BJ (cell line): ENCODE results near the gene APOF. TPM values are rescaled to one million over a fixed set of nuclear protein-coding genes. Genes with fewer than 3 reads are reported as not detected.
"Not testable (repeated sequence)": the region's sequence is repeated elsewhere in the genome, so short reads cannot be mapped to it uniquely, and the experiment has no call there.

ENCODE experiments used
- CTCF ChIA-PET: fragments of 350-600 bp; formaldehyde crosslinking; extraction: SDS; loops from one replicate; lab custom pipeline; 2021; ENCODE audit warnings: antibody characterized with exemption, inconsistent platforms; lab: Yijun Ruan, JAX
- POLR2A ChIA-PET: fragments of 300-600 bp; sonication (Branson Sonifier 250); formaldehyde crosslinking; extraction: SDS; loops from one replicate; lab custom pipeline; 2021; ENCODE audit warnings: antibody characterized with exemption; lab: Charles Lee
- DNase-seq: peaks from one replicate; pipeline ENCODE4 v3.0.0-alpha.2; 2011; ENCODE audit warnings: low read depth
- H3K27me3 ChIP-seq: 2 replicates; pipeline ENCODE4 v1.6.0; 2011; ENCODE audit warnings: low read length; ENCODE audit not compliant: control insufficient read depth, insufficient read depth
- H3K36me3 ChIP-seq: 2 replicates; pipeline ENCODE4 v1.5.1; 2011; ENCODE audit warnings: low read length; ENCODE audit not compliant: control insufficient read depth, insufficient read depth
- H3K4me3 ChIP-seq: 2 replicates; pipeline ENCODE4 v1.5.1; 2011; ENCODE audit warnings: low read depth, mild to moderate bottlenecking, control low read depth, low read length
- CTCF ChIP-seq: IDR thresholded peaks from 2 replicates; pipeline ENCODE4 v1.5.1; 2011; ENCODE audit warnings: low read depth, mild to moderate bottlenecking, control low read depth, inconsistent platforms, low read length, moderate library complexity; ENCODE audit not compliant: insufficient read depth
- polyA minus RNA-seq: library from RNA; depleted of rRNA, polyadenylated mRNA; stranded (reverse); fragments of >200 nt; gene quantifications from 2 replicates; pipeline ENCODE4 v1.2.3, GENCODE V29; 2011; rRNA and poly(A)+ RNA removed
- polyA plus RNA-seq: library from polyadenylated mRNA; depleted of rRNA; stranded (reverse); fragments of >200 nt; gene quantifications from 2 replicates; pipeline ENCODE4 v1.2.3, GENCODE V29; 2011; rRNA removed

APOF gene
- polyA plus RNA-seq = not detected in 2 replicates
- 0.14 TPM in 1 of 2 replicates, not detected in the other for polyA minus RNA-seq

GRCh38 chr12:56362130-56363059 lies at the start of gene APOF:
Gene APOF (minus strand): TSS chr12:56362857. CDS start chr12:56362745, 112 bp downstream.
- CTCF ChIA-PET = interaction anchor here (1.0 to 4.1 kb wide), 4 partner anchors 9 to 121 kb away, joined by 3 to 22 read pairs (median 4); partner anchors contain the start of gene PAN2
- POLR2A ChIA-PET = no interaction called here
- DNase-seq = no peak
- Histone ChIP-seq H3K27me3 (no peaks in the 10 kb centered on the region), H3K4me3 (no peak within 1 kb of the TSS), H3K36me3 (no peaks in the 10 kb centered on the region)
- no peak for TF ChIP-seq CTCF

- Histone ChIP-seq H3K36me3 (no peaks in the 10 kb centered on the region), H3K27me3 (no peaks in the 10 kb centered on the region), H3K4me3 (no peak overlapping the region)
- CTCF ChIA-PET = no interaction called here
- DNase-seq = no peak
- TF ChIP-seq CTCF = no peak
- POLR2A ChIA-PET = interaction anchor here (0.7 kb wide), 1 partner anchor 38 kb away, joined by 6 read pairs; no protein-coding TSS in a partner anchor
Observed at GRCh38 chr12:56411781-56412639, 49.4 kb upstream of the APOF start.

- POLR2A ChIA-PET = no interaction called here
- H3K36me3 ChIP-seq = no peaks in the 10 kb centered on the region
Observed at GRCh38 chr12:56410768-56411167, 48.1 kb upstream of the APOF start.

DNA sequence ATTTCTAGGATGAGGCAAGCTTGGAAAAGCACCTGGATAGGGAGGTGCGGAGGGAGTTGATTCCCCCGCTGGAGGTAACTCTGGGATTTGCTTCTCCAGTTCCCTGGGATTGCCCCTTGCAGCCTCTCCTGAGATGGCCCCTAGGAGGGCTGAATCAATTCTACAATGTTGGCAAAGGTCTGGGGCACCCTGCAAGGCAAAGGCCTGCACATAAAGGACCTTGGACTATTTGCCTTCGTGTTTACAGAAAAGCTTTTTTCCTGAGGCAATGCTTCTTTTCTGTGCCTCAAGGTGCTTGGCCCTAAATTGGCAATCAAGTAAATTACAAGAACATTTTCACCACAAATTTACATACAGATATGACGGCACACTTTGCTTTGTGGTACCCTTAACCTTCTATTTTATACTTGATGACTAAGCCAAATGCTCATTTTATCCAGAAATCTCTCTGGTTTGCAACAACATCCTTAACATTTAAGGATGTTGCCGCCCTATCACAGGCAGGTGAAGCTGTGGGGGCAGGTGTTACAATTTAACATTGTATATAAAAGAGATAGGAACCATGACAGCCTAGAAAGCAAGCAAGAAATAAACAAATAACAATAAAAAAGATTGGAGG lies 46.3 kb upstream of the APOF start:
- Histone ChIP-seq H3K27me3 (no peaks in the 10 kb centered on the region), H3K4me3 (no peak overlapping the region), H3K36me3 (no peaks in the 10 kb centered on the region)
- ChIA-PET CTCF (no interaction called here), POLR2A (no interaction called here)
- no peak for TF ChIP-seq CTCF
- no peak for DNase-seq

More at GRCh38 chr12:56410768-56411167, 48.1 kb upstream of the APOF start:
- no peak overlapping the region for H3K4me3 ChIP-seq
- DNase-seq = no peak
- no peaks in the 10 kb centered on the region for H3K27me3 ChIP-seq
- CTCF ChIA-PET = no interaction called here
- TF ChIP-seq CTCF = no peak

- H3K27me3 ChIP-seq, DNase-seq, H3K36me3 ChIP-seq, POLR2A ChIA-PET, H3K4me3 ChIP-seq, CTCF ChIA-PET: not testable (repeated sequence)
Observed at GRCh38 chr12:56404227-56404626, 41.6 kb upstream of the APOF start.

- DNase-seq, H3K4me3 ChIP-seq, H3K36me3 ChIP-seq, POLR2A ChIA-PET, CTCF ChIA-PET, H3K27me3 ChIP-seq: not testable (repeated sequence)
Observed at GRCh38 chr12:56401612-56402011, 39.0 kb upstream of the APOF start.

DNA sequence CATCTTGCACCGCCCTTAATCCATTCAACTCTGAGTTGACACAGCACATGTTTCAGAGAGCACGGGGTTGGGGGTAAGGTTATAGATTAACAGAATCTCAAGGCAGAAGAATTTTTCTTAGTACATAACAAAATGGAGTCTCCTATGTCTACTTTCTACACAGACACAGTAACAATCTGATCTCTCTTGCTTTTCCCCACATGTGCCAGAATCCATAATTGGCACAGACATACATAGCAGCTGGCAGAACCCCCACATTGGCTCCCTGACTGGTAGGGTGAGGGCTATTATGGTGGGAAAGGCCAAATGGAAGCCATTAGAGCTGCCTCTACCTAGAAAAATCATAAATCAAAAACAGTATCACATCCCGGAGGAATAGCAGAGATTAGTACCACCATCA lies 38.5 kb upstream of the APOF start:
- DNase-seq, H3K27me3 ChIP-seq, H3K4me3 ChIP-seq, CTCF ChIA-PET, H3K36me3 ChIP-seq, POLR2A ChIA-PET: not testable (repeated sequence)

DNA sequence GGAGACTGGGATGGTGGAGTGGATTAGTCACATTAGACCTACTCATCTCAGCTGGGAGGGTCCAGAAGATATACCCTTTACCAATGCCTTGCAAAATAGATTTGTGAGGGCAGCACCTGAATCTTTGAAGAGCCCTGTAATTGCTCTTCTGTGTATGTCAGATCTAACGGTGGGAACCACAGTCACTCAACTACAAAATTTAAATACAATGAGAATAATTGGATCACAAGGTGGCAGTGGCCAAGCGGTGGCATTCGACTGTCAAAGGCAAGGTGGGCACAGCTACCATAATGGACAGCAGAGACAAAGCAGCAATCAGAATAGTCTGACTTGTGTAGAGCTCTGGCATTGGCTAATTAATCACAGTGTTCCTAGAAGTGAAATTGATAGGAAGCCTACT lies 36.8 kb upstream of the APOF start:
- DNase-seq, H3K36me3 ChIP-seq, H3K4me3 ChIP-seq, POLR2A ChIA-PET, H3K27me3 ChIP-seq: not testable (repeated sequence)
- CTCF ChIA-PET = interaction anchor here (0.6 kb wide), 1 partner anchor 22 kb away, joined by 3 read pairs; no protein-coding TSS in a partner anchor
